SKM-1 treated with dmso at 0.1 percent for 144 hours (cell line): ENCODE results near the gene RUBCN.

Source experiments
- DNase-seq: peaks from one replicate; lab custom pipeline; 2025; ENCODE audit not compliant: unreplicated experiment; lab: John Stamatoyannopoulos, UW

Gene RUBCN

GRCh38 chr3:197736491-197737318 is at the start of gene RUBCN:
Gene RUBCN (minus strand): TSS chr3:197736904. CDS start chr3:197736719, 185 bp downstream.
- DNase-seq: peak; percentile 92

- no peak for DNase-seq
Observed at GRCh38 chr3:197784019-197784585, 47.4 kb upstream of the RUBCN start.

- DNase-seq: no peak
Observed at GRCh38 chr3:197782230-197782629, 45.5 kb upstream of the RUBCN start.

- DNase-seq: no peak
Observed at GRCh38 chr3:197775317-197775716, 38.6 kb upstream of the RUBCN start.

GRCh38 chr3:197761784-197762183 is 25.1 kb upstream of the RUBCN start:
- DNase-seq: no peak

- DNase-seq: no peak
Observed at GRCh38 chr3:197758512-197758911, 21.8 kb upstream of the RUBCN start.

GRCh38 chr3:197756704-197757103 is 20.0 kb upstream of the RUBCN start:
- no peak for DNase-seq

- DNase-seq: no peak
Observed at GRCh38 chr3:197753263-197753662, 16.6 kb upstream of the RUBCN start.

GRCh38 chr3:197752107-197752506 is 15.4 kb upstream of the RUBCN start:
- no peak for DNase-seq

GRCh38 chr3:197750858-197751737 is 14.4 kb upstream of the RUBCN start:
- DNase-seq: peak; percentile 22

- peak; percentile 28 for DNase-seq
Observed at GRCh38 chr3:197750396-197750831, 13.7 kb upstream of the RUBCN start.

GRCh38 chr3:197749601-197750395 is 13.1 kb upstream of the RUBCN start, which contains the start of gene FYTTD1:
Gene FYTTD1 (plus strand): TSS chr3:197749883. CDS start chr3:197749972, 89 bp downstream.
- peak; percentile 89 for DNase-seq

- DNase-seq: no peak
Observed at GRCh38 chr3:197749315-197749600, 12.6 kb upstream of the RUBCN start.

- DNase-seq: no peak
Observed at GRCh38 chr3:197748597-197749314, 12.1 kb upstream of the RUBCN start.

GRCh38 chr3:197746801-197747237 is 10.1 kb upstream of the RUBCN start:
- peak; percentile 89 for DNase-seq

GRCh38 chr3:197746209-197746608 is 9.5 kb upstream of the RUBCN start:
- peak; percentile 27 for DNase-seq

GRCh38 chr3:197742787-197743186 is 6.1 kb upstream of the RUBCN start:
- DNase-seq: no peak

GRCh38 chr3:197737749-197738462 is 1.2 kb upstream of the RUBCN start:
- no peak for DNase-seq

- DNase-seq: no peak
Observed at GRCh38 chr3:197737319-197737649, 580 bp upstream of the RUBCN start.
